Measurements from ENCODE around the gene MIGA2.
"Not testable (repeated sequence)": the region's sequence is repeated elsewhere in the genome, so short reads cannot be mapped to it uniquely, and the experiment has no call there.

Gene MIGA2

DNA sequence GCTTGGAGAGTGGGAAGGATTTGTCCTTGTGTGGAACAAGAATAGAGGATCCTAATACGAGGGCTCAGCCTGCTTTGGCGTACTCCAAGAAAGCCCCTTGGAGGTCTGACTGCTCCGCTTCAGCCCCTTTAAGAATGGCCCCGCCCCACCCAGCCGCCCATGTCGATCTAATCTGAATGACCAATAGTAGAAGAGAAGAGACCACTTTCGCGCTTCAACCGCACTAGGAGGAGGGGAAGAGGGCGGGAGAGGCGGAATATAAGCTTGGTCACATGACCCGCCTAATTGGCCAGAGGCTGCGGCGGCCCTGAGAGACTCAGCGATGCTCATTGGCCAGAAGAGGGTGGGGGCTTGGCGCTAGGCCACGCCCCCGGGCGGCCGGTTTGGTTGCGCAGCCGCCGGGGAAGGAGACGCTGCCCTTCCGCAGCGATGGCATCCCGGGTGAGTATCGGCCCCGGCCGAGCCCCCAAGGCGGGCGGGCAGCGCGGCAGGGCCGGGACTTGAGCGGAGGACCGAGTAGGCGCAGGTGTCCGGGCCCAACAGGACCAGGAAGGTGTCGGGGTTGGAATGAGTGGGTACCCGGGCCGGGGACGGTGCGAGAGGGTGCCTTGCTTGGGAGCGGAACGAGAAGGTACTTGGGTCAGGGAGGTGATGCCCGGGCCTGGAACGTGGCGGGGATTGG lies at the start of gene MIGA2:
TSS of gene MIGA2 (plus strand) at position 386 of the 682 bp plus-strand sequence. CDS start 3,969 bp downstream, outside the sequence.
- peak; percentile 87 for DNase-seq

DNA sequence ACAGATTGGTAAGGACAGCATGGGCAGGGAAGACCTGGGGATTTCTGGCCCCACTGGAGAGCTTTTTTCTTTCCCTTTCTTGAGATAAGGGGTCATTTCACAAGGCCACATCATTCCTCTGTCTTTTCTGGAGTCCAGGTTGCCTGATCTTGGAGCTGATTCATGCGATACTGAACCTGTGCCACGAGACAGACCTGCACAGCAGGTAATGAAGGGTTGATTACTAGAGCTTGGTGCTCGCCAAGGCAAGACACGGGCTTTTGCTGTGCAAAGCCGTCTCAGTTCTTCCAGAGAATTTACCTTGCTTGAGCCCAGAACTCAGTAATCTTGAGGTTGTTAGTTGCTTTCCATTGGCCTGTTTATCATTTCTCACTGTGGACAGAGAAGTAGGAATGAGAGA lies 49.8 kb upstream of the MIGA2 start:
- no peak for DNase-seq

GRCh38 chr9:128987805-128988204 lies 48.6 kb upstream of the MIGA2 start:
- DNase-seq = no peak

DNA sequence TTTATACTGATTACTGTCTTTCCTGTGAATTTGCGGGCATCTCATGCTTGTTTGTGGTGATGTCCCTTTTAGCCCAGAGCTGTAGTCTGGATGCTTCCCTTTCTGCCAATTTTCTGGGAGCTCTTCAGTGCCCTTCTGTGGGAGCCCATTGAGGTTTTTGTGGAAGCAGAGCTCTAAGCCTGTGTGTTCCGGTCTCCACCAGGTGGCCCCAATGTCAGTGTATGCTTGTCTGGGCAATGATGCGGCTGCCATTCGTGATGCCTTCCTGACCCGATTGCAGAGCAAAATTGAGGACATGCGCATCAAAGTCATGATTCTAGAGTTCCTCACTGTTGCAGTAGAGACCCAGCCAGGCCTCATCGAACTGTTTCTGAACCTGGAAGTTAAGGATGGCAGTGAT lies 43.4 kb upstream of the MIGA2 start:
- DNase-seq = no peak

DNA sequence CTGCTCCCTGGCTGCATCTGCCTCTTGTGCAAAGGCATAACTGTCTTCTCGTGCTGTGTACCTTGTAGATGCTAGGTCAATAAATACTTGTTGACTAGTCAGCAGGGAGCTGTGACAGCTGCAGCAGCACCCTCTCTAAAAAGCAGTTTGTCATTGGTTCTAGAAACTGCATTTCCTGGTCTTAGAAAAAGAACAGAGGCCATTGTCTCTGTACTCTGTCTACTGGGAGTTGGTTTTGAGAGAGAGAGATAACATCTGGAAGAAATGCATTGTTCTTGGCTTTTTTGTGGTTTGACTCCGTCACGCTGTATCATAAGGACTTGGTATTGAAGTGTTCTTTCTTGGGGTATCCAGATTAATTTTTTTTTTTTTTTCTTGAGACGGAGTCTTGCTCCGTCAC lies 40.6 kb upstream of the MIGA2 start:
- no peak for DNase-seq

DNA sequence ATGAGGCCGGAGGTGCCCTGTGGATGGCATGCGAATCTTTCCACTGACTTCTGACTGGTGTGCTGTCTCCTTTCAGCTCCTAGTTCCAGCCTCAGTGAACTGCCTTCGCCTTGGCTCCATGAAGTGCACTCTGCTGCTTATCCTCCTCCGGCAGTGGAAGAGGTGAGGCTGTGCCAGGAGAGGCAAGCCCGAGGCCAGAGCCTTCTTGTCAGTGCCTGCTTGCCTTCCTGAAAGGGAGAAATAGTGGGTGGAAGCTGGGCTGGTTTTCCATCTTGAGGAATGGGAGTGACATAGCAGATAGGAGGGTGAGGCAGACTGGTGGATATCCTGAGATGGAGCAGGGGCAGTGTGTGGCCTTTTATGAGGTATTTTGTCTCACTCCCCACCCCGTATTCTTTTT lies 38.0 kb upstream of the MIGA2 start:
- DNase-seq = no peak

DNA sequence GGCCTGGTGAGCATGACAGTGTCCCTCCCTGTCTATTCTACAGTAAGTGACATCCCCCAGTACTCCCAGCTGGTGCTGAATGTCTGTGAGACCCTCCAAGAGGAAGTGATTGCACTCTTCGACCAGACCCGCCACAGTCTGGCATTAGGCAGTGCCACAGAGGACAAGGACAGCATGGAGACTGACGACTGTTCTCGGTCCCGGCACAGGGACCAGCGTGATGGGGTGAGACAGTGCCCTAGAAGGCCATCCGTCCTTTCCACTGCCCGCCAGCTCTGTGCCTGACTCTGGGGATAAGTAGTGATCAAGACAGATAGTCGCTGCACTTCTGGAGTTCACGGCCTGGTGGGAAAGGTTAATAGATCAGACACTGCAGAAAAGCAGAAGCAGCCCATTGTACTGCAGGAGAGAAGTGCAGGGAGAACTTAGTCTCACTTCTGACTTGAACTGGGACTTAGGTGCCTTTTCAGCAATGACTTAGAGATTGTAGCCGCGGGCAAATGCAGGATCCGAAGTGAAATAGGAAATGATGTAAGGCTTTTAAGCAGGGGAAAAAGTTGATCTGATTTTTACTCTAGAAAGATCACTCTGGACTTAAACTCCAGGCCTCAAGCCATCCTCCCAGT lies 36.7 kb upstream of the MIGA2 start:
- DNase-seq = no peak

- DNase-seq = no peak
Observed at GRCh38 chr9:129001504-129002325, 34.7 kb upstream of the MIGA2 start.

- no peak for DNase-seq
Observed at GRCh38 chr9:129002992-129003391, 33.4 kb upstream of the MIGA2 start.

GRCh38 chr9:129004173-129004572 lies 32.3 kb upstream of the MIGA2 start:
- not testable (repeated sequence) for DNase-seq

DNA sequence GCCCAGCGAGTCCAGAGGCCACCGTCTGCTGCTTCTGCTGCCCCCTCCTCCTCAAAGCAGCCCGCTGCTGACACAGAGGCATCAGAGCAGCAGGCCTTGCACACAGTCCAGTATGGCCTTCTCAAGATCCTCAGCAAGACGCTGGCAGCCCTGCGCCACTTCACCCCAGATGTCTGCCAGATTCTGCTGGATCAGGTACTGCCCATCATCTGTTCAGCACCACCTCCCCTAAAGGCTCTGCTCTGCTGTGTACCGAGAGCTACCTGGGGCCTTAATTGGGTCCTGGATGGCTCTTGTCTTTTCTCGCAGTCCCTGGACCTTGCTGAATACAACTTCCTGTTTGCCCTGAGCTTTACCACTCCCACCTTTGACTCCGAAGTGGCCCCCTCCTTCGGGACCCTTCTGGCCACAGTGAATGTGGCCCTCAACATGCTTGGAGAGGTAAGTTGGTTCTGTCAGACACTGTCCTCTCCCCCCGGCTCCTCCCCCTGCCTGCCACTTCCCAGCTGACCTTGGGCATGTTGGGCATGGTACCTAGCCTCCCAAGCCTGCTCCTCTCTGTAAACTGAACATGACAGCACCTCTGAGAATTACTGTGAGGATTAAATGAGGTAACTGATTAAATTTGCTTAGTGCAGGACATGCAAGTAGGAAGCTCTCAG lies 31.0 kb upstream of the MIGA2 start:
- no peak for DNase-seq

GRCh38 chr9:129006328-129007034 lies 29.9 kb upstream of the MIGA2 start:
- peak; percentile 38 for DNase-seq

- no peak for DNase-seq
Observed at GRCh38 chr9:129007035-129007765, 29.2 kb upstream of the MIGA2 start.

GRCh38 chr9:129007766-129008468 lies 28.5 kb upstream of the MIGA2 start:
- no peak for DNase-seq

GRCh38 chr9:129008469-129008965 lies 27.9 kb upstream of the MIGA2 start:
- no peak for DNase-seq

GRCh38 chr9:129008986-129009583 lies 27.3 kb upstream of the MIGA2 start:
- DNase-seq = no peak

GRCh38 chr9:129009584-129010141 lies 26.8 kb upstream of the MIGA2 start:
- DNase-seq = no peak

DNA sequence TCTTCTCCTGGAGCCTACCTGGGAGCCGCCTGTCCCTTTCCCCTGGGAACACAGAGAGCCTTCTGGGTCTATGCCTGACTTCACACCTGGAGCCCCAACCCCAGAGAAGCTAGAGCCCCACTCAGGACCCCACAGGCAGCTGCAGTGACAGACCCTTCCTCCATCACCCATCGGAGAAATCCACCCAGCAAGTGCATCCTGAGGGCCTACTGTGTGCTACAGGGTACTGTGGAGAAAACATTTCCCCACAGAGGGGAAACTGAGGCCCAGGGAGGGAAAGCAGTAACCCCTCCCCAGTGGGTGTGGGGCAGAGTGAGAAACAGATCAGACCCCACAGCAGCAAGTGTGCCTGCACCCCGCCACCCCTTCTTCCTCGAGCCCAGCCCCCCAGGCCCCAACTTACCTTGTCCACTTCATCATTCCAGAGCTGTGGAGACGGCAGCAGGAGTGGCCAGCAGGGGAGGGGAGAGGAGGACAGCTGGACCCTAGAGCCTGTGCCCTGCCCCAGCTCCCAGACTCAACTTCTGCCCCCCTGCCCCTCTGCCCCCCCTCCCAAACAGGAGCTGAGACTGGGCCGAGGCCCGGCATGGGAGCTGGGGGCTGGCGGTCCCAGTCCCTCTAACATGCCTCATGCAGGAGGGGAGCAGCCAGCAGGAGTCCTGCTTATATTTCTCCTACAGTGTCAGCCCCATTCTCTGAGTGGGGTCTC lies 26.0 kb upstream of the MIGA2 start:
- no peak for DNase-seq

- DNase-seq = no peak
Observed at GRCh38 chr9:129011170-129011569, 25.3 kb upstream of the MIGA2 start.

GRCh38 chr9:129011761-129012181 lies 24.7 kb upstream of the MIGA2 start:
- no peak for DNase-seq

All from stimulated activated CD4-positive, alpha-beta T cell treated with anti-CD3 and anti-CD28 coated beads, Interleukin-12 subunit alpha, Interleukin-12 subunit beta, amount 100 ng/mL, for 4 hours (primary cell).